Loucy (cell line): ENCODE measurements around the gene PHACTR1.

ENCODE experiments used
- CTCF ChIP-seq: fragments of 200-600 bp; sonication (generic); conservative IDR thresholded peaks from 2 replicates; pipeline ENCODE4 v1.5.1; 2014; ENCODE audit warnings: mild to moderate bottlenecking, antibody characterized with exemption, low read length
- EZH2phosphoT487 ChIP-seq: fragments of 200-600 bp; IDR thresholded peaks from 2 replicates; pipeline ENCODE4 v1.6.1; 2018; ENCODE audit warnings: antibody characterized with exemption, mild to moderate bottlenecking, moderate library complexity, borderline replicate concordance

GRCh38 chr6:12895721-12896120 lies 179.2 kb downstream of the PHACTR1 start:
- TF ChIP-seq CTCF: no peak
- TF ChIP-seq EZH2phosphoT487: no peak
